Measurements from ENCODE around the gene DSG3.

DSG3 gene

DNA sequence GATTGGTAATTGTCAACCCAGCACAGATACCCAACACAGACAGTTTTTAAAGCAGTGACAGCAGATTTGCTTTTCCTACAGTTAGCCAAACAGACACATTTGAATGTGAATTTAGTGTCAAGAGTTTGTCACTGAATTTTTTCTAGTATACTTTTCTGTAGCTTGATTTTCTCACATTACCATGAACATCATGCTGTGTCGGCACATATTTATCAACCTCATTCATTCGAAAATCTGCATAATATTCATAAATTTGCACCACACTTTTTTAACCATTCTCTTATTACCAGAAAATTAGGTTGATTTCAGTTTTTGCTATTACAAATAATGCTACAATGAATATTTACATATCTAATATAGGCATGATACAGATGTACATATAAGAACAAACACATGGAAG is 27.0 kb upstream of the DSG3 start:
- no peak for ATAC-seq
- TF ChIP-seq ZNF70 (CRISPR knock-in tag; IDR thresholded peaks at IDR 0.05) (no peak), ZFP30 (CRISPR knock-in tag; IDR thresholded peaks at IDR 0.05) (no peak), PPARA (CRISPR knock-in tag; IDR thresholded peaks at IDR 0.05; ENCODE audit: borderline replicate concordance) (no peak), ZFP3 (CRISPR knock-in tag; IDR thresholded peaks at IDR 0.05) (no peak), ISL1 (CRISPR knock-in tag; IDR thresholded peaks at IDR 0.05) (no peak), PATZ1 (CRISPR knock-in tag; IDR thresholded peaks at IDR 0.05; ENCODE audit: borderline replicate concordance) (no peak), GLIS3 (CRISPR knock-in tag; IDR thresholded peaks at IDR 0.05) (no peak), RARB (CRISPR knock-in tag; IDR thresholded peaks at IDR 0.05) (no peak), OSR1 (CRISPR knock-in tag; IDR thresholded peaks at IDR 0.05) (no peak), ESRRG (CRISPR knock-in tag; IDR thresholded peaks at IDR 0.05) (no peak)
- TF ChIP-seq, protein P1, sequence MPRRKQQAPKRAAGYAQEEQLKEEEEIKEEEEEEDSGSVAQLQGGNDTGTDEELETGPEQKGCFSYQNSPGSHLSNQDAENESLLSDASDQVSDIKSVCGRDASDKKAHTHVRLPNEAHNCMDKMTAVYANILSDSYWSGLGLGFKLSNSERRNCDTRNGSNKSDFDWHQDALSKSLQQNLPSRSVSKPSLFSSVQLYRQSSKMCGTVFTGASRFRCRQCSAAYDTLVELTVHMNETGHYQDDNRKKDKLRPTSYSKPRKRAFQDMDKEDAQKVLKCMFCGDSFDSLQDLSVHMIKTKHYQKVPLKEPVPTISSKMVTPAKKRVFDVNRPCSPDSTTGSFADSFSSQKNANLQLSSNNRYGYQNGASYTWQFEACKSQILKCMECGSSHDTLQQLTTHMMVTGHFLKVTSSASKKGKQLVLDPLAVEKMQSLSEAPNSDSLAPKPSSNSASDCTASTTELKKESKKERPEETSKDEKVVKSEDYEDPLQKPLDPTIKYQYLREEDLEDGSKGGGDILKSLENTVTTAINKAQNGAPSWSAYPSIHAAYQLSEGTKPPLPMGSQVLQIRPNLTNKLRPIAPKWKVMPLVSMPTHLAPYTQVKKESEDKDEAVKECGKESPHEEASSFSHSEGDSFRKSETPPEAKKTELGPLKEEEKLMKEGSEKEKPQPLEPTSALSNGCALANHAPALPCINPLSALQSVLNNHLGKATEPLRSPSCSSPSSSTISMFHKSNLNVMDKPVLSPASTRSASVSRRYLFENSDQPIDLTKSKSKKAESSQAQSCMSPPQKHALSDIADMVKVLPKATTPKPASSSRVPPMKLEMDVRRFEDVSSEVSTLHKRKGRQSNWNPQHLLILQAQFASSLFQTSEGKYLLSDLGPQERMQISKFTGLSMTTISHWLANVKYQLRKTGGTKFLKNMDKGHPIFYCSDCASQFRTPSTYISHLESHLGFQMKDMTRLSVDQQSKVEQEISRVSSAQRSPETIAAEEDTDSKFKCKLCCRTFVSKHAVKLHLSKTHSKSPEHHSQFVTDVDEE (CRISPR knock-in tag; IDR thresholded peaks at IDR 0.05) = no peak
- TF ChIP-seq, protein P2, sequence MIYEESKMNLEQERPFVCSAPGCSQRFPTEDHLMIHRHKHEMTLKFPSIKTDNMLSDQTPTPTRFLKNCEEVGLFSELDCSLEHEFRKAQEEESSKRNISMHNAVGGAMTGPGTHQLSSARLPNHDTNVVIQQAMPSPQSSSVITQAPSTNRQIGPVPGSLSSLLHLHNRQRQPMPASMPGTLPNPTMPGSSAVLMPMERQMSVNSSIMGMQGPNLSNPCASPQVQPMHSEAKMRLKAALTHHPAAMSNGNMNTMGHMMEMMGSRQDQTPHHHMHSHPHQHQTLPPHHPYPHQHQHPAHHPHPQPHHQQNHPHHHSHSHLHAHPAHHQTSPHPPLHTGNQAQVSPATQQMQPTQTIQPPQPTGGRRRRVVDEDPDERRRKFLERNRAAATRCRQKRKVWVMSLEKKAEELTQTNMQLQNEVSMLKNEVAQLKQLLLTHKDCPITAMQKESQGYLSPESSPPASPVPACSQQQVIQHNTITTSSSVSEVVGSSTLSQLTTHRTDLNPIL (CRISPR knock-in tag; IDR thresholded peaks at IDR 0.05; ENCODE audit: low read depth) = no peak

DNA sequence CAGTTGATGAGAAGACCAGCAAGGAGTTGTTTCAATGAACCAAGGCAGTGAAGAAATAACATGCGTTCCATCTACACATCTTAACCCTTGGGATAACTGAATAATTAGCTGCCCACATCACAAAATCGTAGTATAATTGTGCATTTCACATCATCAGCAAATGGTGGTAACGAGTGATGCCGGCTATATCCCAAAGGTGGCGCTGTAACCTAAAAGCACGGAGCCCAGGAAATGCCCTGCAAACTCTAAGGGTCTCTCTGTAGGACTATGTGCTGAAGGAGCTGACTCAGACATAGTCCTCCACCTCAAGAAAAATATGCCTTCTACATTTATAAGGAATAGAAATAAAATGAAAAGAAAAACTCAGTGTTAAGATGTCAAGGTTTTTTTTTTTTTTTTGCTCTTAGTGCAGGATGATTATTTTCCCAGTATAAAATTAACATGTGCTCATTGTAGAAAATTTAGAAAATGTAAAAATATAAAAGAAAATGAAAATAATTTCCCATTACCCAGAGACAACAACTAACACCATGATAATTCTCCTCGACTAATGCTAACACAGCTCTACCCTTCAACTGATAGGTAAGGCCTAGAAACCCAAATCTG is 23.1 kb upstream of the DSG3 start:
- TF ChIP-seq ZNF70 (CRISPR knock-in tag; IDR thresholded peaks at IDR 0.05) = no peak
- no peak for TF ChIP-seq SNAI2 (CRISPR knock-in tag; IDR thresholded peaks at IDR 0.05)
- TF ChIP-seq CSDC2 (CRISPR knock-in tag; IDR thresholded peaks at IDR 0.05) = no peak
- TF ChIP-seq BACH2 (CRISPR knock-in tag; IDR thresholded peaks at IDR 0.05; ENCODE audit: borderline replicate concordance) = no peak
- ATAC-seq = peak; percentile 68; the same call in 2 of the 3 replicates

GRCh38 chr18:31426021-31426420 is 21.5 kb upstream of the DSG3 start:
- TF ChIP-seq PPARA (CRISPR knock-in tag; IDR thresholded peaks at IDR 0.05; ENCODE audit: borderline replicate concordance) = no peak
- TF ChIP-seq SNAI2 (CRISPR knock-in tag; IDR thresholded peaks at IDR 0.05) = no peak
- ATAC-seq = no peak

DNA sequence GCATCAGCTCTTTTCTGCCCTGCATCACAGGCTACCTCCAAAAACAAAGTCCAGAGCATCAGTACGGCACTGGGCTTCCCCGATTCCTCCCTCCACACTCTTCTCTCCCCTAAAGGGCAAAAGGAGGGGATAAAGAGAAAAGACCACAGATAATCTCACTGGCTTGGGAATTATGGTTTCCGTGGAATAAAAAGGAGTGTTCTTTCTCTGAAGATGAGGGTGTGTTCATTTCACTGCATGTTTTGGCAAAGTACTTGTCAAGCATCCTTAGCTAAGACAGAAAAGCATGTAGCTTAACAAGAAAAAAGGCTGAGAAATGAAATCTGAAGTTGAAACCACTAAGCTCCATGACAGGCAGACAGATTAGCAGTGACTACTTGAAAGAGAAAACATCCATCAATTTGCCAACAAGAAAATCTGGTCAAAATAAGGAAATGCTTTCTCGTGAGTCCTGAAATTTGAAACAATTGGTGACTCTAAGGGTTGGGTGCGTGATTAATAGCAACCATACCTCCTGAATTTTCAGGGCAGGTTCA is 20.6 kb upstream of the DSG3 start:
- no peak for ATAC-seq
- TF ChIP-seq SNAI2 (CRISPR knock-in tag; IDR thresholded peaks at IDR 0.05) = no peak
- no peak for TF ChIP-seq PATZ1 (CRISPR knock-in tag; IDR thresholded peaks at IDR 0.05; ENCODE audit: borderline replicate concordance)
- TF ChIP-seq ARNTL (CRISPR knock-in tag; IDR thresholded peaks at IDR 0.05; ENCODE audit: borderline replicate concordance, low read depth) = no peak

DNA sequence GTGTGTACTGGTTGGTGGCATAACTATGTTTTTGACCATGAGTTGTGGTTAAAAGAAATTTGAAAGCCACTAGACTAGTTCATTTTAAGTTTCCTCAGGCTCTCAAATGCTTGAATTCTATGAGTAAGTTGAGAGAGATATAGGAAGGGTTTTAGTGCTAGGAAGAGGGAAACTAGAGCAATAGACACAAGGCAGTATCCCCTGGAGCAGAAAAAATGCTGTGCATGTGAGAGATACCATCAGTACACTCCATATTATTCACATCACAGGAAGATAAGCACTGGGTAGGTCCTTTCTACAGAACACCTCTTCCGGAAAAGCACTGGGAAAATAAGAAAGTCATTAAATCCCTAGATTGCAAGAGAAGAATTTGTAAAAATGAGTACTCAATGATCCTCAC is 19.3 kb upstream of the DSG3 start:
- no peak for ATAC-seq
- TF ChIP-seq ZFP30 (CRISPR knock-in tag; IDR thresholded peaks at IDR 0.05) (no peak), TCF4 (CRISPR knock-in tag; IDR thresholded peaks at IDR 0.05; ENCODE audit: borderline replicate concordance) (no peak), ESRRG (CRISPR knock-in tag; IDR thresholded peaks at IDR 0.05) (no peak), PATZ1 (CRISPR knock-in tag; IDR thresholded peaks at IDR 0.05; ENCODE audit: borderline replicate concordance) (no peak), BACH2 (CRISPR knock-in tag; IDR thresholded peaks at IDR 0.05; ENCODE audit: borderline replicate concordance) (no peak)
- TF ChIP-seq, protein P2 (CRISPR knock-in tag; IDR thresholded peaks at IDR 0.05; ENCODE audit: low read depth) = no peak
- TF ChIP-seq, protein P1 (CRISPR knock-in tag; IDR thresholded peaks at IDR 0.05) = no peak

Data from SK-N-SH treated with all-trans-retinoic acid at 6 μM for 48 hours (cell line).